Smooth muscle cell of the pulmonary artery (primary cell): ENCODE measurements around the gene ZNF524. TPM values are rescaled to one million over a fixed set of nuclear protein-coding genes. Genes with fewer than 3 reads are reported as not detected.

Experiments
- total RNA-seq: library from RNA; depleted of rRNA; stranded (reverse); fragments of >200 nt; gene quantifications from 2 replicates; pipeline ENCODE4 v1.2.3, GENCODE V29; 2014

ZNF524 gene, protein sequence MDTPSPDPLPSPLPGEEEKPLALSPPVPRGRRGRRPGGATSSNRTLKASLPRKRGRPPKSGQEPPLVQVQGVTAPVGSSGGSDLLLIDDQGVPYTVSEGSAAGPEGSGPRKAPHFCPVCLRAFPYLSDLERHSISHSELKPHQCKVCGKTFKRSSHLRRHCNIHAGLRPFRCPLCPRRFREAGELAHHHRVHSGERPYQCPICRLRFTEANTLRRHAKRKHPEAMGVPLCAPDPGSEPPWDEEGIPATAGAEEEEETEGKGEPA
- 9.5 and 13.1 TPM in 2 replicates for total RNA-seq

DNA sequence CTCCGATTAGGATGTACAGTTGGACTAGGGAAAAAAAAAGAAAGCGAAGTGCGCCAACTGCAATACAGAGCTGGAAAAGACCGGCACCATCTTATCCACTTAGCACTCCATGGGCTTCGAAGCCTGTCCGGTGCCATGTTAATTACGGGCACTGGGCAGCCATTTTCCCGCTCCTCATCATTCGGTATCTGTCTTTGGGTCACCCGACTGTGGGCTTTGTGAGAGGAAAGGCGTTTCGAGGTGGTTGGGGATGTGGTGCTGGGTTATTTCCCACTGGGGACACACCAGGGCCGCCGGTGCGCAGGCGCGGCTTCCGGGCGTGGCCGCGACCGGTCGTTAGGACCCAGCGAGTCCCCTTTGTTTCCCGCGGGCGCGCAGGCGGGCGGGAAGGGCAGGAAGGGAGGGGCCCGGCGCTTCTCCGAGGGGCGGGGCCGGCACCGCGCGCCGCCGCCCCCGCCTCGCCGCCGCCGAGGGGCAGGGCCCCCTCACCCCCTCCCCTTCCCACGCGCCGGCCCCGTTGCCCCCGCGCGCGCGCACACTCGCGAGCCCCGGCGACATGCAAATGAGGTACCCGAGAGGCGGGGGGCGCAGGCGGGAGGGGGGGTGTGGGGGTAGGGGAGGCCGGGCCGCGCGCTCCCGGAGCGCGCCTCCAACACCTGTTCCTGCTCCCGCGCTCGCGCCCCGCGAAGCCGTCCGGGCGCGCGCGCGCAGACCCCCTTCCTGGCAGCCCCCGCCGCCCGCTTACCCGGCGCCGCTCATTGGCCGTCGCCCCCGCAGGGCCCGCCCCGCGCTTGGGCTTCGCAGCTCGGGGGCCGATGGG lies at the start of gene ZNF524:
TSS of gene ZNF524 (plus strand) at position 447 of the 820 bp plus-strand sequence. CDS start 1,825 bp downstream, outside the sequence.

DNA sequence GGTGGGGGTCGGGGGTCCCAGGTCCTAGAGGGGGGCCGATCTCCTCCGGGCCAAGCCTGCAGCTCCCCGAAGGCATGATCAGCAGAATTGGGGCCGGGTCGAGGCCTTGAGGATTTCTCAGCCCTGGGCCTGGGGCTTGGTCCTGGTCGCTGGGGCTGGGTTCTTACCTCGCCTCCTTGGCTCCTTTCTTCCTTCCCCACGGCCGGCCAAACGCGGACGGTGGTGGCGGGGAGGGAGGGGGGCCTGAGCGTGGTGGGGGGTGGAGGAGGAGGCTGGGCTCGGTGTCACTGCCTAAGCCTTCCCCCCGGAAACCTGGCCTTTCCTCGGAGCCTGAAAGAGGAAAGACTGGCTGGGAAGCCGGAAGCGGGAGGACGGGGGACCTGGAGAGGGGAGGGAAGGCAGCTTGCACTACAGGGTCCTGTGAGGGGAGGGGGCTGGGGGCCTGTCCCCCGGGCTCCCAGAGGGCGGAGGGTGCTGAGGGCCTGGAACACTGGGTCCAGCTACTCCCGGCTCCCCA lies 19.4 kb upstream of the ZNF524 start, which contains the start of gene ZNF579:
TSS of gene ZNF579 (minus strand) at position 221 of the 517 bp plus-strand sequence. CDS start 1,209 bp downstream, outside the sequence.

DNA sequence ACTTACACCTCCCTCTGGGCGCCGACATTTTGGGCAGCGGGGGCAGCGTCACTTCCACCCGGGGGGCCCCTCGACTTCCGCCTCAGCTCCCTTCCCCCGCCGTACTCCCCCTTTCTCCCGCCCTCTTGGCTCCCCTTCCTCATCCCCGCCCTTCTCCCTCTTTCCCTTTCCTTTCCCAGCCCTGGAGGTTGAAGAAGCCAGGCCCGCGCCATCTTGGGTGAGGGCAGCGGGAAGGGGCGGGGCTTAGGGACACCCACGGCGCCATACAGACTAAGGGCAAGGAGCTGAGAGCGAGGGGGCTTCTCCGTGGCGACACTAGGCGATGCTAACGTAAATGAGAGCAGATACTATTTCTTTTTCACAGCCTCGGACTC lies 633 bp upstream of the ZNF524 start, which contains the start of gene FIZ1:
TSS of gene FIZ1 (minus strand) at position 50 of the 374 bp plus-strand sequence. CDS start 1,652 bp downstream, outside the sequence.

DNA sequence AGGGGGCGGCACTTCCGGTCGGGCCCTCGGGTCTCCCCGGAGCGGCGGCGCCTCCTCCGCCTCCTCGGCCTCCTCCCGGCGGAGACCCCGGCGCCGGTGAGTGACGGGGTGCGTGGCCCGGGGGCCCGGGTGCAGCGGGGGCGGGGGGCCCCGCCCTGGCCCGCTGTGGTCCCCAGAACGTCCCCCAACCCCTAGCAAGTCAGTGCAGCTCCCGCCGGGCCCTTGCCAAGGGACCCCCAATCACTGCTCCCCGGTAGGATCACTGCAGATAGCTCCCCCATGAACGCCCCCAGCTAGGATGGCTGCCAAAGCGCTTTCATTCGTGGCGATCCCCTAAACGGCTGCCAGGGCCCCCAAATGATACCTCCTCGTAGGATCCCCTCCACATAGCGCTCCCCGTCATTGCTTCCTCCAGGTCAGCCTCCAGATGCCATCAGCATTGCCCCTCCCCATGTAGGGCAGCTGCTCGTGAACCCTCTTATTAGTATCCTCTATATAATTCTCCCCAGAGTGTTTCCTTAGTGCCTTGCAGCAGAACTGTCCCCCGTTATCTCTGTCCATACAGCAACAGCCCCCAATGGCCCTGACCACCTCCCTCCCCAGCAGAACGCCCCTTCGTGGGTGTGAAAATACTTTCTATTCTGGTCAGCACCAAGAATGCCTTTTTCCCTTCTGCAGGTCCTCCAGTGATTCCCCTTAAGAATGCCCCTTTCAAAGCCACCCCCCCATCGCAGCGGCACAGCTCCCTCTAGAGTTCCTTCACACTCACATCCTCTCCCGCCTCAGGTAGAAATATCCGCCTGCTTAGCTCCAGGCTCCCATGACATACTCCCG lies 5.8 kb downstream of the ZNF524 start, which contains the start of gene ZNF865:
TSS of gene ZNF865 (plus strand) at position 11 of the 834 bp plus-strand sequence. CDS start 7,972 bp downstream, outside the sequence.

DNA sequence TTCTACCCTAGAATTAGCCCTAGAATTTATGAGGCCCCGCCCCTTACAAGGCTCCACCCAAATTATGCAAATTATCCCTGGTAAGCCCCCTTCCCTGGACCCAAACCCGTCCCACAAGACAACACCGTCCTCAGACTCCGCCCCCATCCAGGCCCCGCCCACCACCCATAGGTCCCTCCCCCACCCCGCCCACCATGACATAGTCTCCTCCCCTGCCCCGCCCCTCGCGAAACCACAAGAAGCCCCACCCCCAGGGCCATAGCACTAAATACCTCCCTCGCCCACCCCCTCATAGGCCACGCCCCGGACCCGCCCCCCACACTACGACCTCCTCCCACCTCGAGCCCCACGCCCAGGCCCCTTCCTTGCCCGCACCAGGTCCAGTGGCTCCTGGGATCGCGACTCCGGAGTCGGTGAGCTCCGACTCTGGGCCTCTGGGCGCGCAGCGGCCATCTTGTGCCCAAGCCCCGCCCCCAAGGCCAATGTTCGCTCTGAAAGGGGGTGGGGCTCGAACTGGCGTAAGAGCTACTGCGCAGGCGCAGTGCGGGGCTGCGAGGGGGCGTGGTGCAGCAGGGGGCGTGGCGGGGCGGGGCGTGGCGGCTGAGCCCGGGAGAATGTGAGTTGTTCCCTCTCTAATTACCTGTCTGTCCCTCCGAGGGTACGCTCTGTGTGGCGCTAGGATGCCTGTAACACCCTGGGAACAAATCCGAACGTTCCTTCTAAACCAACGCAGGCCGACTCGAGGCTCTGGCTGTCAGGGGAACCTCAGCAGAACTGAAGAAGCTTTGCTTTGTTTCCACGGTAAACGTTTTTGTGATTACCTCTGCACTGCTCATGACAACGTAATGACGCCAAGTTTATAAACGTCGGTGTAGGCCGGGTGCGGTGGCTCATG lies 24.3 kb downstream of the ZNF524 start, which contains the start of gene ZNF784:
TSS of gene ZNF784 (minus strand) at position 458 of the 895 bp plus-strand sequence. CDS start at position 453, 5 bp downstream.

DNA sequence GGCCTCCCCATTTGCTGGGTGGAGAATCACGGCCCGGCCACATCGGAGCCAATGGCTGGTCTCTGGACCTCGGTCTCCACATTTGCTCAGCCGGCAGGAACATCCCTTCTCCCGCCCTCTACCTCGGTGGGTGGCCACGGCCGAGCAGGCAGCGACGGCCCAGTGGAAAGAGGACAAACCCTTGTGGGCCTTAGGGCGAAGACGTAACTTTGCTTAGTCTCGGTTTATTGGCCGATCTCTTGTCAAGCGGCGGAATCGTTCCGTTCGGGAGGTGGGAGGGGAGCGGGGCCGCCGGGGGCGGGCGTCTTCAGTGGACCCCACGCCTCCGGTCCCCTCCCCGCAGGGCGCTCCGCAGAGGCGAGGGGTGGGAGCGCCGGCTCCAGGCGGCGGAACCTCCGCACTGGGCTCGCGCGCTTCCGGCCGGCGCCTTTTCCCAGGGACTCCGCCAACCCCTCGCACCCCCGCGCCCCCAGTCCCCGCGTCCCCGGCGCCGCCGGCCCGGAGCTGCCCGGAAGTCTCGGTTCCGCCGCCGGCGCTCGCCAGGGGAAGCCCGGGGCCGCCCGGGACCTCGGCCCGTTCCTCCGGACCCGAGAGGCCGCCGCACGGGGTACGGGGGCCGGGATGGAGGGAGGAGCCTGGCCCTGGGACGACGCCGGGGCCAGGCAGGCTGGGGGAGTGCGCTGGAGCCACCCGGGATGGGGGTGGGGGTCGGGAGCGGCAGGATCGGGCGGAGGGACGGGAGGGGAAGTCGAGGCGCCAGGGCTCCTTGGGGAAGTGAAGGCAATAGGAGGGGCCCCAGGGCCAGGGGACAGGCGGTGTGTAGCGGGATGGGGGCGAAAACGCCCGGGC lies 40.7 kb downstream of the ZNF524 start, which contains the start of gene ZNF580:
TSS of gene ZNF580 (plus strand) at position 426 of the 849 bp plus-strand sequence. CDS start 1,507 bp downstream, outside the sequence.

DNA sequence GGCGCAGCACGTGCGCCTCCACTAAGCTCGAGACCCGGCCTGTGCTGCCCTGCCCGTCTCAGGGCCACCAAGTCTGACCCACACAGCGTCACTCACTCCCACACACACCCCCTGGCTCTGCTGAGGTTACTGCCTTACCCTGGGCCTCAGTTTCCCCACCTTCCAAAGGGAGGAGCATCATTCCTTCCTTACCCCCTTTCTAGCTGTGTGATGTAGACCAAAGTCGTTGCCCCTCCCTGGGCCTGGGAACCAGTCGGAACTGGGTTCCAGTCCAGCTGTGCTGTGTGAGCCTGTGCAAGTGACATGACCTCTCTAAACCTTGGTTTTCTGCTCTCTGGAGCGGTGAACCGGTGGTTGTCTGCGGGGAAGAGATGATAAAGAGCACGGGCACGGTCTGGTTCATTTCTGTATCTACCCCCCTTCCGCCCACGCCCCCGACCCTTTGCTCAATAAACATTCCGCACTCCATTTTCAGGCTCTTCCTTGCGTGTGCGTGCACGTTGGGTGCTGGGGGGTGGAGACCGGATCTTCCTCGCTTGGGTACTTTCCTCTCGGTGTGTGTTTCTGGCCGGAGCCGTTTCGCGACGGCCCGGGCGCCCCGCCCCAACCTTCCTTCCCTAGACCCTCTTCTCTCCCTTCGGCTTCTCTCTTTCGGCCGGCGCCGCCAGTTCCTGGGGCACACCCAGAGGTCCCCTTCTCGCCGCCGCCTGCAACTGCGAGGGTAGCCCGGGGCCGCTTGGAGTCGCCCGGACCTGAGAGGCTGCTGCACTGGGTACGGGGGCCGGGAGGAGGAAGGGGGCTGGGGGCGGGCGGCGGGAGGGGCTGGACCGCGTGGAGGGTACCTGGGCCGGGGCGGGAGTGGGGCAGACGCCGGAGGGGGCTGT lies 43.2 kb downstream of the ZNF524 start, which contains the start of gene ZNF581:
TSS of gene ZNF581 (plus strand) at position 647 of the 884 bp plus-strand sequence. CDS start 923 bp downstream, outside the sequence.

DNA sequence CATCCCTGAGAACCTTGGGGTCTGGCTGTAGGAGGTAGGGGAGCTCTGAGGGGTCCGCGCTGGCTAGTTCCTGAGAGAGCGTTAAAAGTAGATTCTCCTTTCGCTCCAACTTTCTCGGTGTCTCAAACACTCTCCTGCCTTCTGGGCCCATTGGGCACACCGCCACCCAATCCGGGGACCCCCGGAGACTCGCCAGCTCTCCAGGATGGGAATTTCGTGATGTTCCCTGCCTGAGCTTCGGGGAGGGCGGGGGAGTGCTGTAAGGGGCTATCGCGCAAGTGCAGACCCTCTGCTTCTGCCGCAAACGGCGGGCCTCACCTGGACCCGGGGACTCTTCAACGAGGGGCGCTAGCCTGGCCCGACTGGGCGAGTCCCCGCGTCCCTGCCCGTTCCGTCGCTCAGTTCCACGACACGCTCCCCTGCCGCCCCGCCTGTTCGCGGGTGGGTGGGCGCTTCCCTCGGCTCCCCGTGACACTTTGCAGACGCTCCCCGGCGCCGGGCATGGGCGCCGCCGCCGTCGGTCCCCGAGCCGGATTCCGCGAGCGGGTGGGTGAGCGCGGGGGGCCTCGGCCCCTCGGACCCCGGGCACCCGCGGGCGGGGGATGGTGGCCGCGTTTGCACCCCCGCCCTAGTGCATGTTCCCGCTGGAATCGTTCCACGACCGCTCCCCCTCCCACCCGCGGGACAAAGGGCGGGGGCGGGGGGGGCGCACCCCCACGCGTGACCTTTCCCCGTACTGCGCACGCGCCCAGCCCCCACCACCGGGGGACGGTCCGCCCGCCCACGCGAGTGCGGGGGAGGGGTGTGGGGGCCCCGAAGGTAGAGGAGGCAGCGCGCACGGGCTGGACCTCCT lies 47.9 kb downstream of the ZNF524 start, which contains the start of gene CCDC106:
TSS of gene CCDC106 (plus strand) at position 481 of the 853 bp plus-strand sequence. CDS start 835 bp downstream, outside the sequence.

Other genes with a start within 250 kb of the ZNF524 start
- gene COX6B2, start 245.6 kb upstream of the ZNF524 start, total RNA-seq = not detected in 2 replicates
- gene GARIN5B, start 237.0 kb upstream of the ZNF524 start, total RNA-seq = 0.10 TPM in 1 of 2 replicates, not detected in the other
- 4.1 and 13.9 TPM in 2 replicates for gene IL11, start 229.8 kb upstream of the ZNF524 start, total RNA-seq
- gene TMEM190, start 223.5 kb upstream of the ZNF524 start, total RNA-seq = not detected in 2 replicates
- gene TMEM238, start 216.0 kb upstream of the ZNF524 start, total RNA-seq = 0.23 and 0.39 TPM in 2 replicates
- gene RPL28, start 214.4 kb upstream of the ZNF524 start, total RNA-seq = 184 and 218 TPM in 2 replicates
- 66.7 and 71.0 TPM in 2 replicates for gene UBE2S, start 192.5 kb upstream of the ZNF524 start, total RNA-seq
- not detected in 2 replicates for gene SHISA7, start 157.0 kb upstream of the ZNF524 start, total RNA-seq
- gene ISOC2, start 138.6 kb upstream of the ZNF524 start, total RNA-seq = 36.7 and 40.1 TPM in 2 replicates
- not detected in 2 replicates for gene C19orf85, start 135.5 kb upstream of the ZNF524 start, total RNA-seq
- gene ZNF628, start 123.7 kb upstream of the ZNF524 start, total RNA-seq = 1.2 and 2.7 TPM in 2 replicates
- gene NAT14, start 115.1 kb upstream of the ZNF524 start, total RNA-seq = 13.7 and 20.4 TPM in 2 replicates
- 39.3 and 40.5 TPM in 2 replicates for gene SSC5D, start 111.9 kb upstream of the ZNF524 start, total RNA-seq
- 0.13 TPM in 1 of 2 replicates, not detected in the other for gene SBK2, start 63.2 kb upstream of the ZNF524 start, total RNA-seq
- gene SBK3, start 54.7 kb upstream of the ZNF524 start, total RNA-seq = 0.07 TPM in 2 replicates
- 4.1 and 9.1 TPM in 2 replicates for gene ZNF579, start 19.4 kb upstream of the ZNF524 start, total RNA-seq
- gene FIZ1, start 771 bp upstream of the ZNF524 start, total RNA-seq = 3.8 and 5.0 TPM in 2 replicates
- 2.5 and 5.1 TPM in 2 replicates for gene ZNF865, start 5.4 kb downstream of the ZNF524 start, total RNA-seq
- 3.9 and 5.1 TPM in 2 replicates for gene ZNF784, start 24.3 kb downstream of the ZNF524 start, total RNA-seq
- gene ZNF580, start 40.7 kb downstream of the ZNF524 start, total RNA-seq = 7.1 and 8.8 TPM in 2 replicates
- gene ZNF581, start 43.4 kb downstream of the ZNF524 start, total RNA-seq = 16.6 and 24.6 TPM in 2 replicates
- gene CCDC106, start 47.9 kb downstream of the ZNF524 start, total RNA-seq = 10.7 and 13.3 TPM in 2 replicates
- gene U2AF2, start 54.7 kb downstream of the ZNF524 start, total RNA-seq = 103 and 111 TPM in 2 replicates
- 130 and 144 TPM in 2 replicates for gene EPN1, start 74.9 kb downstream of the ZNF524 start, total RNA-seq
- not detected in 2 replicates for gene NLRP9, start 138.1 kb downstream of the ZNF524 start, total RNA-seq
- gene RFPL4A, start 158.8 kb downstream of the ZNF524 start, total RNA-seq = not detected in 2 replicates
- gene RFPL4AL1, start 168.8 kb downstream of the ZNF524 start, total RNA-seq = not detected in 2 replicates
- gene NLRP11, start 231.7 kb downstream of the ZNF524 start, total RNA-seq = not detected in 2 replicates
- gene NLRP4, start 236.3 kb downstream of the ZNF524 start, total RNA-seq = not detected in 2 replicates